Upper lobe of right lung (tissue), 1 donor: ENCODE results near the gene CNTN4. TPM values are rescaled to one million over a fixed set of nuclear protein-coding genes. Genes with fewer than 3 reads are reported as not detected.
"Not testable (repeated sequence)": the region's sequence is repeated elsewhere in the genome, so short reads cannot be mapped to it uniquely, and the experiment has no call there.

Source experiments
- ATAC-seq: fragments of 200-7000 bp; cut with Tn5 transposase; one replicate; pipeline ENCODE4 v1.9.1; 2020; ENCODE audit warnings: mild to moderate bottlenecking, moderate library complexity
- DNase-seq: peaks from one replicate; pipeline ENCODE4 v3.0.0-alpha.2; 2020
- H3K27ac ChIP-seq: fragments of 200-600 bp; one replicate; pipeline ENCODE4 v1.8.0; 2022
- H3K27me3 ChIP-seq: fragments of 200-600 bp; one replicate; pipeline ENCODE4 v1.8.0; 2022; ENCODE audit warnings: mild to moderate bottlenecking
- H3K36me3 ChIP-seq: fragments of 200-600 bp; one replicate; pipeline ENCODE4 v1.8.0; 2022
- H3K4me1 ChIP-seq: fragments of 200-600 bp; one replicate; pipeline ENCODE4 v1.8.0; 2022
- H3K4me3 ChIP-seq: fragments of 200-600 bp; one replicate; pipeline ENCODE4 v1.8.0; 2022; ENCODE audit warnings: mild to moderate bottlenecking
- H3K9me3 ChIP-seq: fragments of 200-600 bp; one replicate; pipeline ENCODE4 v1.8.0; 2022
- intact Hi-C: fragments of 100-400 bp; cut with DNase I; formaldehyde crosslinking; loops from one replicate; pipeline ENCODE4 v1.11.0; 2022
- total RNA-seq: library from RNA; stranded (reverse); fragmentation: NEBNext Ultra II Directional; extraction: Animal tissue kit (Norgen Biotek cat#: 25700); gene quantifications from one replicate; pipeline ENCODE4 v1.2.1, GENCODE V29; 2021
- TF ChIP-seq, protein P1 (sequence below): fragments of 200-600 bp; IDR thresholded peaks from one replicate; pipeline ENCODE4 v1.8.0; 2022; ENCODE audit warnings: antibody characterized with exemption
- donor health status: DM: no; HTN: yes; CAD: no; lungs with severe emphysema.

The CNTN4 gene
- total RNA-seq, 1 donor from 2014 or later = 11.3 TPM

DNA sequence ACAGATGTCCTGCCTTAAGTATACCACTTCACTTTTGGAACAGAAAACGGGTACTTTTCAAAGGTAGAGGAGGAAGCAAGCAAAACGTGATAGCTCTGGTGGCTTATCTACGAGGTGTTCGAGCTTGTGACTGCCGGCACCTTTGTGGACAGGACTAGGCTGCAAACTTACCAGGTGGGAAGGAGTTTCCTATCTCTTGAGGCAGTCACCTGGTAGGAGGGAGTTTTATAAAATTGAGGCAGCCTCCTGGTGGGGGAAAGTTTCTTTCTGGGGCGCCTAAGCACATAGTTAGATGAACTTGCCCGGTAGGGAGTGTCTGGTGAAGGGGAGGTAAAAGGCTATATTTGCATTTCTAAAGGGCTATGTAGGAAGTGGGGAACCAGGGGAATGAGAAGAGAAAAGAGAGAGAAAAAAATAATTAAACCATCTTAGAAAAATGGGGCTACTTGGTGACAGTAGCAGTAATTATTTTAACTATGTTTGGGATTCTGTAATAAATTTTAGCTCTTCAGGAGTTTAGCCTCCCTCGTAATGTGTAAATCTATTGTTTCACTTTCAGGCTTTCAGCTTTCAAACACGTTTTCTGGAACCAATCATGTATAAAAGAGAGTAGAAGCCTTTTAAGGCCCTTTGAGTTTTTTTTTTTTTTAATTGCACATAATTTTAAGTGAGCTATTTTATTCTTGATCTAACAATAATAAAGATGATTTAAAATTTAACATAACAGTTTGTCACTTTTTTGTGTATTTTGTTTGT lies 880.5 kb downstream of the CNTN4 start:
- no peak for DNase-seq
- H3K36me3 ChIP-seq = no peaks in the 10 kb centered on the region
- no peaks in the 10 kb centered on the region for H3K9me3 ChIP-seq
- intact Hi-C loops = no loop called here
- no peak overlapping the region for H3K4me3 ChIP-seq
- H3K27ac ChIP-seq = no peak overlapping the region
- H3K27me3 ChIP-seq = no peaks in the 10 kb centered on the region
- TF ChIP-seq, protein P1, sequence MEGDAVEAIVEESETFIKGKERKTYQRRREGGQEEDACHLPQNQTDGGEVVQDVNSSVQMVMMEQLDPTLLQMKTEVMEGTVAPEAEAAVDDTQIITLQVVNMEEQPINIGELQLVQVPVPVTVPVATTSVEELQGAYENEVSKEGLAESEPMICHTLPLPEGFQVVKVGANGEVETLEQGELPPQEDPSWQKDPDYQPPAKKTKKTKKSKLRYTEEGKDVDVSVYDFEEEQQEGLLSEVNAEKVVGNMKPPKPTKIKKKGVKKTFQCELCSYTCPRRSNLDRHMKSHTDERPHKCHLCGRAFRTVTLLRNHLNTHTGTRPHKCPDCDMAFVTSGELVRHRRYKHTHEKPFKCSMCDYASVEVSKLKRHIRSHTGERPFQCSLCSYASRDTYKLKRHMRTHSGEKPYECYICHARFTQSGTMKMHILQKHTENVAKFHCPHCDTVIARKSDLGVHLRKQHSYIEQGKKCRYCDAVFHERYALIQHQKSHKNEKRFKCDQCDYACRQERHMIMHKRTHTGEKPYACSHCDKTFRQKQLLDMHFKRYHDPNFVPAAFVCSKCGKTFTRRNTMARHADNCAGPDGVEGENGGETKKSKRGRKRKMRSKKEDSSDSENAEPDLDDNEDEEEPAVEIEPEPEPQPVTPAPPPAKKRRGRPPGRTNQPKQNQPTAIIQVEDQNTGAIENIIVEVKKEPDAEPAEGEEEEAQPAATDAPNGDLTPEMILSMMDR = no peak
- ATAC-seq = no peak
- no peaks in the 10 kb centered on the region for H3K4me1 ChIP-seq

DNA sequence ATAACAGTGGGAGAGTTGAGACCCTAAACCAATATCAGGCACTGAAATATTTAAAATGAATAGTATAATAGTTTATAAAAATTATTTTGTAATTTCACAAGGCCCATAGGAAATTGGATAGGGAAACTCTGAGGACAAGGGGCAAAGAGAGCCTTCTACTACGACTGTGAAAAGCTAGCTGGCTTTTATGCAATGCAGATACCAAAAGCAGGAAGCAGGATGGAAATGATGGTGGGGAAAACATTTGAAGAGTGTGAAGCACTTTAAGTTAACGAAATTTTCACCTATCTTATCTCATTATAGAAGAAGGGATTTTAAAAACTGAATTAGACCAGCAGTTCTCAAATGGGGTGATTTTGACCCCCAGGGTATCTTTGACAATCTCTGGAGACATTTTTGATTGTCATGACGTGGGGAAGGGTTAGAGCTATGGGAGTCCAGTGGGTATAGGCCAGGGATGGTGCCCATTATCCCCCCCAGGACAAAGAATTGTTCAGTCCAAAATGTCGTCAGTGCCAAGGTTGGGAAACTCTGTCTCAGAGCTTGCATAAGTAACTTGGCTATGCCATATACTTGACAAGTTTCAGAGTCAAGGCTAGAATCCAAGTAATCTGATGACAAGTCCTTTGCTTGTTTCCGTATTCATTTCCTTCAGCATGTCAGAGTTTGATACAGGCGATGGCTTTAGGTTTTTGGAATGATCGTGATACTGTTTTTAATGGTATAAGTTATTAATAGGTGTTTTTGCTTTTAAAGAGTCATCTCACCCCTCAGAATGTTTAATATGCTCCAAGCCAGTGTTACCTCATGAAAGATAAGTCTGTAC lies 885.6 kb downstream of the CNTN4 start:
- Histone ChIP-seq H3K4me1 (no peaks in the 10 kb centered on the region), H3K4me3 (no peak overlapping the region)
- intact Hi-C loops = no loop called here

DNA sequence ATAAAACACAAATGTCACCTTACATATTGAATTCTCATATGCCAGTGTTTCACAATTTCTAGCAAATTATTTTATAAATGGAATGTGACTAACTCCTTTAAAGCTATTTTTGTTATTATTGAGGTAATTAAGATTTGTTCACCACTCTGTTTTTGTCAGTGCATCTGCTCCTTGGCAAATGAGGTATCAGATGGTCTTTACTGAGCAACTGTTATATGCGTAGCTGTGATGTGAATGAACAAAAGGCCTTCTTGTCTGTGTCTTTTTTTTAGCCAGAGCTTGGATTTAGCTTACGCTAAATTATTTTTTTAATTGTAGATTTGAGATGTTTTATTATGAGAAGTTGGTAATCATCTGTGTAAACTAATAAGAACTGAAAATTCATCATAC lies 886.2 kb downstream of the CNTN4 start:
- ATAC-seq (no peak), DNase-seq (no peak)
- intact Hi-C loops = no loop called here
- no peak overlapping the region for H3K27ac ChIP-seq
- H3K36me3 ChIP-seq = no peaks in the 10 kb centered on the region
- TF ChIP-seq, protein P1 = no peak
- no peaks in the 10 kb centered on the region for H3K4me1 ChIP-seq
- no peaks in the 10 kb centered on the region for H3K27me3 ChIP-seq
- no peak overlapping the region for H3K4me3 ChIP-seq
- no peaks in the 10 kb centered on the region for H3K9me3 ChIP-seq

More for the DNA sequence above, 885.6 kb downstream of the CNTN4 start:
- H3K27me3 ChIP-seq = no peaks in the 10 kb centered on the region
- H3K27ac ChIP-seq = no peak overlapping the region
- H3K9me3 ChIP-seq = no peaks in the 10 kb centered on the region
- TF ChIP-seq, protein P1 = no peak
- DNase-seq (no peak), ATAC-seq (no peak)
- no peaks in the 10 kb centered on the region for H3K36me3 ChIP-seq

GRCh38 chr3:2985479-2985878 lies 886.8 kb downstream of the CNTN4 start:
- no peaks in the 10 kb centered on the region for H3K27me3 ChIP-seq
- no peak overlapping the region for H3K27ac ChIP-seq
- no peaks in the 10 kb centered on the region for H3K36me3 ChIP-seq
- ATAC-seq (no peak), DNase-seq (no peak)
- no peaks in the 10 kb centered on the region for H3K9me3 ChIP-seq
- intact Hi-C loops = no loop called here
- no peak overlapping the region for H3K4me3 ChIP-seq
- TF ChIP-seq, protein P1 = no peak
- no peaks in the 10 kb centered on the region for H3K4me1 ChIP-seq

DNA sequence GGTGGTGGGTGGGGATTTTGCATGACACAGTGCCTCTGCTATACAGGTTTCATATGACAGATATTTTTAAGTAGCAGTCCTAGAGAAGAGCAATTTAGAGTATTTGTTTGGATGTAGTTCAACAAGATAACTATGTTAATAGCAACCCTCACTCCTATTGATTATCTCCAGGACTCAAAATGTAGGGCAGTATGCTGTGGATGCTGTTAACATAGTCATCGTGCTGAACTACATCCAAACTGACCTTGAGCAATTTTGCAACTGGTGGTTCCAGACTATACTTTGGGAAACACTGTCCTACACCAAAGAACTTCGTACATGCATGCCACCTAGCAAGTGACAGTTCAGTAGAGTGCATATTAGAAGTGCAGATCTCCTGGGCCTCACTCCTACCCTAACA lies 893.9 kb downstream of the CNTN4 start:
- no peak for ATAC-seq
- TF ChIP-seq, protein P1 = no peak
- Histone ChIP-seq H3K4me1 (peaks cover 4% of the 10 kb centered on the region), H3K36me3 (no peaks in the 10 kb centered on the region), H3K4me3 (no peak overlapping the region), H3K27ac (no peak overlapping the region), H3K9me3 (no peaks in the 10 kb centered on the region), H3K27me3 (no peaks in the 10 kb centered on the region)
- intact Hi-C loops = no loop called here
- no peak for DNase-seq

DNA sequence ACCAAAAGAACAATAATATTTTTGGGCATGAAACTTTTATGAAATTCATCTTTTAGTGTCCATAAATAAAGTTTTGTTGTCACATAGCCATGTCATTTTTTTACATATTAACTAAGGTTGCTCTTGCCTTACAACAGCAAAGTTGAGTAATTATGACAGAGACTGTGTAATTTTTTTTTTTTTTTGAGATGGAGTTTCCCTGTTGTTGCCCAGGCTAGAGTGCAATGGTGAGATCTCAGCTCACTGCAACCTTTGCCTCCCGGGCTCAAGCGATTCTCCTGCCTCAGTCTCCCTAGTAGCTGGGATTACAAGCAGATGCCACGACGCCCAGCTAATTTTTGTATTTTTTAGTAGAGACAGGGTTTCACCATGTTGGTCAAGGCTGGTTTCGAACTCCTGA lies 894.5 kb downstream of the CNTN4 start:
- intact Hi-C loops, H3K27ac ChIP-seq, ATAC-seq, H3K36me3 ChIP-seq, H3K27me3 ChIP-seq, H3K9me3 ChIP-seq, DNase-seq, H3K4me1 ChIP-seq, H3K4me3 ChIP-seq: not testable (repeated sequence)
